ENCODE measurements around the gene PRXL2B. TPM values are rescaled to one million over a fixed set of nuclear protein-coding genes. Genes with fewer than 3 reads are reported as not detected.

Gene PRXL2B
- total RNA-seq, 1 experiment from 2014 or later = 34.8 TPM

DNA sequence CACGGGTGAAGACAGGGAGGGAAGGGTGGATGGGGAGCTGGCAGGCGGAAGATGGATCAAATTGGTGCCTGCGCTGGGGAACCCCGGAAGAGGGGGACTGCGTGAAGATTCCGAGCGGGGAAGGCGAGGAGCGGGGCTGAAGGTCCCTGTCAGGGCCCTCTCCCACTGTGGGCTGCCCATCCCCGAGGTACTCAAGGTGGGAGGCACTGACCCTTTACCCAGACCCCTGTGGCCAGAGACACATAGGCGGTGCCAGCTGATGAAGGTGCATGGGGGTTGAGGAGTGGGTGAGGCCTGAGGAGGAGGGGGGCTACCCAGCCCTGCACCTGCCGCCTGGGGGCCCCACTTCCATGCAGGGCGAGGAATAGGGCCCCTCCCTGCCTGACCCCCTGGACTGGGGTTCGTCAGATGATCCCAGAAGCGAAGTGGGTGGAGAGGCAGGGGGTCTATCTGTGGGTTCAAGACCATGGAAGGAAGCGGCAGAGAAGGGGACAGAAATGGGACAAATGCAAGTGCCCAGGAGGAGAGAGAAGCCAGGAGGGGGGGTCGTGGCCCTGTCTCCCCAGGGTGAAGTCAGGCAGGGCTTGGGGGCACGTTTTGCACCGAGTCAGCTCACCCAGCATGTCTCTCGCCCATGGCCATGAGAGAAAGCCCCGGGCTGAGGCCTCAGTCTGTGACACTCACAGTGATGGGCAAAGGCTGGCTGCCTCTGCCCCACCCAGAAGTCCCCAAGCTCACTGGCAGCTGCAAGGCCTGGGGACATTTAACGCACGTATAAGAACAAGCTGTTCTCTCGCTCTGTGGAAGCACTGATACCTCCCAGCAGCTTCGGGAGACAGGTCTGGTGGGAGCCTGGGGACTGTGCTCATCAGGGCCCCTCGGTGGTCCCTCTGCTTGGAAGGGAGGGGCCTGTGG, 53.3 kb downstream of the PRXL2B start:
- BruUV-seq (replicated peaks) = no TSS peak
- H3K4me3 ChIP-seq (ENCODE audit: low read depth, low read length, poor library complexity, severe bottlenecking) = no peak overlapping the region
- CTCF ChIA-PET = no interaction called here
- TF ChIP-seq, protein P1, sequence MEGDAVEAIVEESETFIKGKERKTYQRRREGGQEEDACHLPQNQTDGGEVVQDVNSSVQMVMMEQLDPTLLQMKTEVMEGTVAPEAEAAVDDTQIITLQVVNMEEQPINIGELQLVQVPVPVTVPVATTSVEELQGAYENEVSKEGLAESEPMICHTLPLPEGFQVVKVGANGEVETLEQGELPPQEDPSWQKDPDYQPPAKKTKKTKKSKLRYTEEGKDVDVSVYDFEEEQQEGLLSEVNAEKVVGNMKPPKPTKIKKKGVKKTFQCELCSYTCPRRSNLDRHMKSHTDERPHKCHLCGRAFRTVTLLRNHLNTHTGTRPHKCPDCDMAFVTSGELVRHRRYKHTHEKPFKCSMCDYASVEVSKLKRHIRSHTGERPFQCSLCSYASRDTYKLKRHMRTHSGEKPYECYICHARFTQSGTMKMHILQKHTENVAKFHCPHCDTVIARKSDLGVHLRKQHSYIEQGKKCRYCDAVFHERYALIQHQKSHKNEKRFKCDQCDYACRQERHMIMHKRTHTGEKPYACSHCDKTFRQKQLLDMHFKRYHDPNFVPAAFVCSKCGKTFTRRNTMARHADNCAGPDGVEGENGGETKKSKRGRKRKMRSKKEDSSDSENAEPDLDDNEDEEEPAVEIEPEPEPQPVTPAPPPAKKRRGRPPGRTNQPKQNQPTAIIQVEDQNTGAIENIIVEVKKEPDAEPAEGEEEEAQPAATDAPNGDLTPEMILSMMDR (conservative IDR thresholded peaks at IDR 0.05; ENCODE audit: low read depth, low read length) = no peak
- TF ChIP-seq EZH2 (IDR thresholded peaks at IDR 0.05; ENCODE audit: borderline replicate concordance, low read depth, low read length, poor library complexity, severe bottlenecking) = no peak
- no peaks in the 10 kb centered on the region for H3K9me3 ChIP-seq (ENCODE audit: low read depth, low read length, poor library complexity, severe bottlenecking)
- POLR2A ChIA-PET (ENCODE audit: low non-redundant PET) = no interaction called here
- no peaks in the 10 kb centered on the region for H3K36me3 ChIP-seq (ENCODE audit: insufficient read depth, low read length, poor library complexity, severe bottlenecking)
- H3K4me1 ChIP-seq (ENCODE audit: insufficient read depth, low read length, poor library complexity, severe bottlenecking) = no peaks in the 10 kb centered on the region
- no peak overlapping the region for H3K27ac ChIP-seq (ENCODE audit: low read depth, low read length, poor library complexity, severe bottlenecking)
- H3K27me3 ChIP-seq (replicated peaks; ENCODE audit: insufficient read depth, low read depth, low read length, poor library complexity) = no peaks in the 10 kb centered on the region
- intact Hi-C loops (cut with micrococcal nuclease; ENCODE audit: unreplicated experiment) = no loop called here
- DNase-seq (ENCODE audit: low spot score) = no peak

DNA sequence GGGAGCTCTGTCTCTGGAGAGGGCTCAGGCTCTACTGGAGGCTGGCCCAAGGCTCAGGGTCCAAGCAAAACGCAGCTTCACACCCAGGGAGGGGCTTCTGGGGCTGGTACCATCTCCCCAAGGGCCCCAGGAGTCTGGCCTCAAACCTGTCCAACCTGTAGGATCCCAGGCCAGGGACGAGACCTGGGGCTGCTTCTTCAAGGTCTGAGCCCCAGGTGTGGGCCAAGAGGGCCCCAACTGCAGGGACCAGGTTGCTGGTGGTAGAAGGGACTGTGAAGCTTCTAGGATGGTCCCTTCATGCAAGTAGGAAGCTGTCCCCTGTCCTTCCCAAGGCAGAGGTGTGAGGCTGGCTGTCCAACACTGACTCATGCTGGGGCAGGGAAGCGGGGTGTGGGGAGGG, 54.0 kb downstream of the PRXL2B start:
- POLR2A ChIA-PET (ENCODE audit: low non-redundant PET) = no interaction called here
- CTCF ChIA-PET = no interaction called here

More for the DNA sequence above, 54.0 kb downstream of the PRXL2B start:
- H3K27ac ChIP-seq (ENCODE audit: low read depth, low read length, poor library complexity, severe bottlenecking) = no peak overlapping the region
- no peaks in the 10 kb centered on the region for H3K9me3 ChIP-seq (ENCODE audit: low read depth, low read length, poor library complexity, severe bottlenecking)
- DNase-seq (ENCODE audit: low spot score) = no peak
- no peak overlapping the region for H3K4me3 ChIP-seq (ENCODE audit: low read depth, low read length, poor library complexity, severe bottlenecking)
- H3K36me3 ChIP-seq (ENCODE audit: insufficient read depth, low read length, poor library complexity, severe bottlenecking) = no peaks in the 10 kb centered on the region
- H3K4me1 ChIP-seq (ENCODE audit: insufficient read depth, low read length, poor library complexity, severe bottlenecking) = no peaks in the 10 kb centered on the region
- intact Hi-C loops (cut with micrococcal nuclease; ENCODE audit: unreplicated experiment) = no loop called here
- H3K27me3 ChIP-seq (replicated peaks; ENCODE audit: insufficient read depth, low read depth, low read length, poor library complexity) = no peaks in the 10 kb centered on the region
- BruUV-seq (replicated peaks) = no TSS peak
- TF ChIP-seq, protein P1 (conservative IDR thresholded peaks at IDR 0.05; ENCODE audit: low read depth, low read length) = no peak
- TF ChIP-seq EZH2 (IDR thresholded peaks at IDR 0.05; ENCODE audit: borderline replicate concordance, low read depth, low read length, poor library complexity, severe bottlenecking) = no peak

Other genes with a start within 250 kb of the PRXL2B start
- 24.7 and 29.8 TPM in 2 replicates for gene MORN1, start 195.2 kb upstream of the PRXL2B start, total RNA-seq (2021)
- gene RER1, start 194.9 kb upstream of the PRXL2B start, total RNA-seq (2021) = 152 and 154 TPM in 2 replicates
- gene PEX10, start 174.2 kb upstream of the PRXL2B start, total RNA-seq (2021) = 27.6 and 28.0 TPM in 2 replicates
- 0.13 TPM in 1 of 2 replicates, not detected in the other for gene PLCH2, start 110.5 kb upstream of the PRXL2B start, total RNA-seq (2021)
- 45.6 and 53.6 TPM in 2 replicates for gene PANK4, start 60.2 kb upstream of the PRXL2B start, total RNA-seq (2021)
- not detected in 2 replicates for gene HES5, start 56.5 kb upstream of the PRXL2B start, total RNA-seq (2021)
- 4.6 and 7.6 TPM in 2 replicates for gene TNFRSF14, start 30.4 kb upstream of the PRXL2B start, total RNA-seq (2021)
- gene MMEL1, start 46.2 kb downstream of the PRXL2B start, total RNA-seq (2021) = not detected in 2 replicates
- gene TTC34, start 214.9 kb downstream of the PRXL2B start, total RNA-seq (2021) = 0.84 and 1.5 TPM in 2 replicates